Left hindlimb (tissue), 1 donor: Measurements from ENCODE around the gene NUP214.
"Not testable (repeated sequence)": the region's sequence is repeated elsewhere in the genome, so short reads cannot be mapped to it uniquely, and the experiment has no call there.

ENCODE experiments used
- DNase-seq: peaks from one replicate; pipeline ENCODE4 v3.0.0-alpha.2; 2018

Gene NUP214

GRCh38 chr9:131266266-131267229 is 141.2 kb downstream of the NUP214 start:
- DNase-seq, result peak; percentile 23

GRCh38 chr9:131270171-131271015 is 145.0 kb downstream of the NUP214 start:
- peak; percentile 71 for DNase-seq

- DNase-seq, result not testable (repeated sequence)
Measured at GRCh38 chr9:131271016-131271273, 145.6 kb downstream of the NUP214 start.

- DNase-seq, result no peak
Measured at GRCh38 chr9:131271506-131271931, 146.1 kb downstream of the NUP214 start.

GRCh38 chr9:131272212-131272611 is 146.8 kb downstream of the NUP214 start:
- DNase-seq, result no peak

GRCh38 chr9:131273146-131273855 is 147.9 kb downstream of the NUP214 start:
- DNase-seq, result no peak

- no peak for DNase-seq
Measured at GRCh38 chr9:131273856-131274673, 148.7 kb downstream of the NUP214 start.

GRCh38 chr9:131274674-131275331 is 149.4 kb downstream of the NUP214 start:
- DNase-seq, result no peak

GRCh38 chr9:131275332-131276093 is 150.1 kb downstream of the NUP214 start:
- DNase-seq, result no peak

GRCh38 chr9:131276094-131276888 is 150.9 kb downstream of the NUP214 start, which contains the start of gene FAM78A:
FAM78A (minus strand) TSS chr9:131276510; CDS start chr9:131276179, 331 bp downstream.
- DNase-seq, result no peak

- DNase-seq, result no peak
Measured at GRCh38 chr9:131276891-131277286, 151.5 kb downstream of the NUP214 start.

GRCh38 chr9:131277287-131277909 is 152.0 kb downstream of the NUP214 start:
- no peak for DNase-seq

GRCh38 chr9:131277910-131278701 is 152.7 kb downstream of the NUP214 start:
- DNase-seq, result peak; percentile 91

GRCh38 chr9:131278702-131279111 is 153.3 kb downstream of the NUP214 start:
- no peak for DNase-seq

GRCh38 chr9:131279196-131279862 is 153.9 kb downstream of the NUP214 start:
- no peak for DNase-seq

GRCh38 chr9:131279863-131280570 is 154.6 kb downstream of the NUP214 start:
- DNase-seq, result no peak

GRCh38 chr9:131280660-131281059 is 155.3 kb downstream of the NUP214 start:
- no peak for DNase-seq
